Suprapubic skin (tissue), 3 donors: ENCODE measurements around the gene STOM.

Source experiments
- CTCF ChIP-seq, 2 donors: fragments of 200-600 bp in 1 of 2; fragments of 450-650 bp in 1 of 2; sonication (generic) in 1 of 2; IDR thresholded peaks; one replicate each; pipeline ENCODE4 v1.5.1; 2016 to 2019; ENCODE audit warnings: antibody characterized with exemption in 2 of 2, mild to moderate bottlenecking in 1 of 2, moderate library complexity in 1 of 2
- EP300 ChIP-seq: sonication (generic); formaldehyde crosslinking; IDR thresholded peaks from one replicate; pipeline ENCODE4 v1.6.1; 2017; ENCODE audit warnings: antibody characterized with exemption
- POLR2A ChIP-seq, 2 donors: fragments of 450-650 bp; IDR thresholded peaks; one replicate each; pipeline ENCODE4 v1.6.1; 2017; ENCODE audit warnings: antibody characterized with exemption in 2 of 2, mild to moderate bottlenecking in 2 of 2, moderate library complexity in 2 of 2

GRCh38 chr9:121386442-121387175 is 16.6 kb upstream of the STOM start:
- TF ChIP-seq CTCF (IDR thresholded peaks at IDR 0.05) (no peak), POLR2A (IDR thresholded peaks at IDR 0.05) (no peak), EP300 (no peak)
